GM10266 (cell line): ENCODE measurements around the gene MT1G.

Experiments
- DNase-seq: peaks from one replicate; pipeline ENCODE4 v3.0.0; 2012; ENCODE audit errors: extremely low spot score
- CTCF ChIP-seq: IDR thresholded peaks from 2 replicates; pipeline ENCODE4 v1.5.1; 2012; ENCODE audit warnings: mild to moderate bottlenecking, low read depth; ENCODE audit not compliant: control insufficient read depth, insufficient read depth; ENCODE audit errors: missing control alignments

Gene MT1G

GRCh38 chr16:56620339-56620897 lies 47.4 kb downstream of the MT1G start:
- TF ChIP-seq CTCF = no peak
- no peak for DNase-seq

- DNase-seq = no peak
- TF ChIP-seq CTCF = no peak
Measured at GRCh38 chr16:56618138-56618537, 49.7 kb downstream of the MT1G start.

GRCh38 chr16:56617212-56618085 lies 50.4 kb downstream of the MT1G start:
- no peak for DNase-seq
- TF ChIP-seq CTCF = no peak
